Osteocyte (in vitro differentiated cells): ENCODE results near the gene RPTOR. TPM values are rescaled to one million over a fixed set of nuclear protein-coding genes. Genes with fewer than 3 reads are reported as not detected.

Experiments
- DNase-seq: peaks from one replicate; pipeline ENCODE4 v3.0.0; 2021; ENCODE audit warnings: mixed read lengths; ENCODE audit not compliant: unreplicated experiment; ENCODE audit errors: extremely low spot score
- H3K27ac Mint-ChIP-seq: one replicate; pipeline ENCODE4 v1.8.0; 2021; ENCODE audit warnings: mild to moderate bottlenecking, mixed read lengths; ENCODE audit not compliant: unreplicated experiment
- H3K27me3 Mint-ChIP-seq: one replicate; pipeline ENCODE4 v1.8.0; 2021; ENCODE audit warnings: mixed read lengths; ENCODE audit not compliant: unreplicated experiment
- H3K36me3 Mint-ChIP-seq: one replicate; pipeline ENCODE4 v1.8.0; 2021; ENCODE audit warnings: mixed read lengths; ENCODE audit not compliant: unreplicated experiment
- H3K4me1 Mint-ChIP-seq: one replicate; pipeline ENCODE4 v1.8.0; 2021; ENCODE audit warnings: mixed read lengths; ENCODE audit not compliant: unreplicated experiment
- H3K4me3 Mint-ChIP-seq: one replicate; pipeline ENCODE4 v1.8.0; 2021; ENCODE audit warnings: mild to moderate bottlenecking, moderate library complexity, mixed read lengths; ENCODE audit not compliant: unreplicated experiment
- H3K9me3 Mint-ChIP-seq: one replicate; pipeline ENCODE4 v1.8.0; 2021; ENCODE audit warnings: mixed read lengths; ENCODE audit not compliant: unreplicated experiment
- CTCF ChIP-seq: fragments of 200-600 bp; sonication (generic); IDR thresholded peaks from 2 replicates; pipeline ENCODE4 v1.5.0; 2021; ENCODE audit warnings: antibody characterized with exemption, mild to moderate bottlenecking, moderate library complexity
- total RNA-seq: library from RNA; stranded (reverse); gene quantifications from 2 replicates; pipeline ENCODE4 v1.2.1, GENCODE V29; 2021

The RPTOR gene
- total RNA-seq, 1 donor from 2014 or later, result 36.0 TPM

GRCh38 chr17:80639658-80640057 is 95.0 kb downstream of the RPTOR start:
- Mint-ChIP-seq H3K36me3 (peaks cover 9% of the 10 kb centered on the region), H3K4me3 (no peak overlapping the region), H3K9me3 (no peaks in the 10 kb centered on the region), H3K4me1 (peaks cover 10% of the 10 kb centered on the region), H3K27me3 (no peaks in the 10 kb centered on the region), H3K27ac (no peak overlapping the region)
- no peak for TF ChIP-seq CTCF
- no peak for DNase-seq

GRCh38 chr17:80640366-80641084 is 95.9 kb downstream of the RPTOR start:
- H3K27me3 Mint-ChIP-seq, result no peaks in the 10 kb centered on the region
- DNase-seq, result no peak
- H3K9me3 Mint-ChIP-seq, result no peaks in the 10 kb centered on the region
- H3K4me3 Mint-ChIP-seq, result no peak overlapping the region
- peaks cover 9% of the 10 kb centered on the region for H3K36me3 Mint-ChIP-seq
- H3K4me1 Mint-ChIP-seq, result peaks cover 19% of the 10 kb centered on the region
- no peak overlapping the region for H3K27ac Mint-ChIP-seq
- TF ChIP-seq CTCF, result no peak

GRCh38 chr17:80643326-80644099 is 98.9 kb downstream of the RPTOR start:
- Mint-ChIP-seq H3K4me1 (peaks cover 38% of the 10 kb centered on the region), H3K36me3 (peaks cover 11% of the 10 kb centered on the region), H3K9me3 (no peaks in the 10 kb centered on the region), H3K4me3 (no peak overlapping the region), H3K27ac (no peak overlapping the region), H3K27me3 (no peaks in the 10 kb centered on the region)
- DNase-seq, result no peak
- TF ChIP-seq CTCF, result no peak

- Mint-ChIP-seq H3K9me3 (no peaks in the 10 kb centered on the region), H3K27ac (peak overlapping the region; percentile 40), H3K36me3 (peaks cover 11% of the 10 kb centered on the region), H3K4me3 (no peak overlapping the region), H3K27me3 (no peaks in the 10 kb centered on the region), H3K4me1 (peaks cover 48% of the 10 kb centered on the region)
- no peak for TF ChIP-seq CTCF
- DNase-seq, result no peak
Observed at GRCh38 chr17:80644536-80644935, 99.9 kb downstream of the RPTOR start.

GRCh38 chr17:80645706-80646325 is 101.2 kb downstream of the RPTOR start:
- DNase-seq, result no peak
- H3K4me1 Mint-ChIP-seq, result peaks cover 59% of the 10 kb centered on the region
- H3K9me3 Mint-ChIP-seq, result no peaks in the 10 kb centered on the region
- no peak overlapping the region for H3K4me3 Mint-ChIP-seq
- peaks cover 9% of the 10 kb centered on the region for H3K36me3 Mint-ChIP-seq
- no peaks in the 10 kb centered on the region for H3K27me3 Mint-ChIP-seq
- no peak for TF ChIP-seq CTCF
- H3K27ac Mint-ChIP-seq, result no peak overlapping the region
